GM21528 (cell line): Measurements from ENCODE around the gene UBL3.

ENCODE experiments used
- ATAC-seq: cut with Tn5 transposase; IDR thresholded peaks from one replicate; pipeline ENCODE4 v1.9.1; 2021; ENCODE audit warnings: mild to moderate bottlenecking, moderate library complexity; ENCODE audit not compliant: unreplicated experiment, low FRiP score

Gene UBL3

GRCh38 chr13:29716493-29716892 lies 133.9 kb downstream of the UBL3 start:
- ATAC-seq, result no peak
